Keratinocyte (primary cell): Measurements from ENCODE around the gene CYP17A1.

Experiments
- CTCF ChIP-seq, 3 experiments: IDR thresholded peaks in 1 of 3; conservative IDR thresholded peaks in 1 of 3; optimal IDR thresholded peaks in 1 of 3; 2 replicates in 2 of 3; 3 replicates in 1 of 3; pipeline versions ENCODE3 to v1.5.1; 2011; ENCODE audit warnings: low read length in 3 of 3, mild to moderate bottlenecking in 3 of 3, moderate library complexity in 2 of 3, control low read depth in 1 of 3, inconsistent platforms in 1 of 3; ENCODE audit not compliant: insufficient read depth in 2 of 3; ENCODE audit errors: extremely low read depth in 1 of 3
- EZH2 ChIP-seq: IDR thresholded peaks from one replicate; pipeline ENCODE4 v1.6.1; 2012; ENCODE audit warnings: inconsistent platforms, mild to moderate bottlenecking, low read length, moderate library complexity

- TF ChIP-seq CTCF (optimal IDR thresholded peaks at IDR 0.05 in 1 of 3, IDR thresholded peaks at IDR 0.05 in 1 of 3, conservative IDR thresholded peaks at IDR 0.05 in 1 of 3; ENCODE audit: extremely low read depth in 1 of 3, insufficient read depth in 2 of 3, low read length in 3 of 3) (no peak), EZH2 (no peak)
These were observed 20.0 kb downstream of the CYP17A1 start for GRCh38 chr10:102817175-102817574.
